Testis (tissue), 2 donors: ENCODE results near the gene SYF2.

Experiments
- POLR2A ChIP-seq: fragments of 450-650 bp; IDR thresholded peaks from one replicate; pipeline ENCODE4 v1.6.1; 2017; ENCODE audit warnings: antibody characterized with exemption, mild to moderate bottlenecking, moderate library complexity
- TF ChIP-seq, protein P1 (sequence below), 3 experiments: fragments of 450-650 bp in 2 of 3; fragments of 200-600 bp in 1 of 3; sonication (generic) in 1 of 3; IDR thresholded peaks; one replicate each; pipeline ENCODE4 v1.5.1; 2016 to 2019; ENCODE audit warnings: antibody characterized with exemption in 3 of 3, mild to moderate bottlenecking in 2 of 3, moderate library complexity in 1 of 3

- no peak for TF ChIP-seq POLR2A
- TF ChIP-seq, protein P1, sequence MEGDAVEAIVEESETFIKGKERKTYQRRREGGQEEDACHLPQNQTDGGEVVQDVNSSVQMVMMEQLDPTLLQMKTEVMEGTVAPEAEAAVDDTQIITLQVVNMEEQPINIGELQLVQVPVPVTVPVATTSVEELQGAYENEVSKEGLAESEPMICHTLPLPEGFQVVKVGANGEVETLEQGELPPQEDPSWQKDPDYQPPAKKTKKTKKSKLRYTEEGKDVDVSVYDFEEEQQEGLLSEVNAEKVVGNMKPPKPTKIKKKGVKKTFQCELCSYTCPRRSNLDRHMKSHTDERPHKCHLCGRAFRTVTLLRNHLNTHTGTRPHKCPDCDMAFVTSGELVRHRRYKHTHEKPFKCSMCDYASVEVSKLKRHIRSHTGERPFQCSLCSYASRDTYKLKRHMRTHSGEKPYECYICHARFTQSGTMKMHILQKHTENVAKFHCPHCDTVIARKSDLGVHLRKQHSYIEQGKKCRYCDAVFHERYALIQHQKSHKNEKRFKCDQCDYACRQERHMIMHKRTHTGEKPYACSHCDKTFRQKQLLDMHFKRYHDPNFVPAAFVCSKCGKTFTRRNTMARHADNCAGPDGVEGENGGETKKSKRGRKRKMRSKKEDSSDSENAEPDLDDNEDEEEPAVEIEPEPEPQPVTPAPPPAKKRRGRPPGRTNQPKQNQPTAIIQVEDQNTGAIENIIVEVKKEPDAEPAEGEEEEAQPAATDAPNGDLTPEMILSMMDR (IDR thresholded peaks at IDR 0.05) = no peak
These were observed 12.5 kb downstream of the SYF2 start for GRCh38 chr1:25219661-25220251.
